HG03280 (cell line): ENCODE results near the gene RIPK4.
"Not testable (repeated sequence)": the region's sequence is repeated elsewhere in the genome, so short reads cannot be mapped to it uniquely, and the experiment has no call there.

Experiments
- ATAC-seq: cut with Tn5 transposase; IDR thresholded peaks from one replicate; pipeline ENCODE4 v1.9.1; 2021; ENCODE audit warnings: mild to moderate bottlenecking, moderate library complexity; ENCODE audit not compliant: unreplicated experiment

The RIPK4 gene

GRCh38 chr21:41796476-41797080 lies 29.7 kb upstream of the RIPK4 start:
- no peak for ATAC-seq

- no peak for ATAC-seq
Observed at GRCh38 chr21:41795726-41796125, 28.9 kb upstream of the RIPK4 start.

GRCh38 chr21:41794600-41794999 lies 27.7 kb upstream of the RIPK4 start:
- ATAC-seq = no peak

- ATAC-seq = no peak
Observed at GRCh38 chr21:41792711-41793110, 25.9 kb upstream of the RIPK4 start.

- no peak for ATAC-seq
Observed at GRCh38 chr21:41786509-41786987, 19.7 kb upstream of the RIPK4 start.

- not testable (repeated sequence) for ATAC-seq
Observed at GRCh38 chr21:41785262-41785661, 18.4 kb upstream of the RIPK4 start.

- no peak for ATAC-seq
Observed at GRCh38 chr21:41784456-41785102, 17.7 kb upstream of the RIPK4 start.

GRCh38 chr21:41783476-41784180 lies 16.8 kb upstream of the RIPK4 start:
- no peak for ATAC-seq

GRCh38 chr21:41781050-41781410 lies 14.2 kb upstream of the RIPK4 start:
- ATAC-seq = no peak

GRCh38 chr21:41780337-41781049 lies 13.6 kb upstream of the RIPK4 start:
- no peak for ATAC-seq

- ATAC-seq = no peak
Observed at GRCh38 chr21:41779659-41780058, 12.8 kb upstream of the RIPK4 start.

- no peak for ATAC-seq
Observed at GRCh38 chr21:41778930-41779600, 12.2 kb upstream of the RIPK4 start.

GRCh38 chr21:41777951-41778815 lies 11.3 kb upstream of the RIPK4 start:
- no peak for ATAC-seq

GRCh38 chr21:41776778-41777177 lies 9.9 kb upstream of the RIPK4 start:
- ATAC-seq = no peak

- no peak for ATAC-seq
Observed at GRCh38 chr21:41775149-41775472, 8.3 kb upstream of the RIPK4 start.

GRCh38 chr21:41774467-41775148 lies 7.8 kb upstream of the RIPK4 start:
- ATAC-seq = no peak

- no peak for ATAC-seq
Observed at GRCh38 chr21:41772351-41773080, 5.7 kb upstream of the RIPK4 start.

- no peak for ATAC-seq
Observed at GRCh38 chr21:41771625-41771945, 4.7 kb upstream of the RIPK4 start.
